GM21619 (cell line): ENCODE measurements around the gene CLDN3.
"Not testable (repeated sequence)": the region's sequence is repeated elsewhere in the genome, so short reads cannot be mapped to it uniquely, and the experiment has no call there.

Experiments
- ATAC-seq: cut with Tn5 transposase; IDR thresholded peaks from one replicate; pipeline ENCODE4 v1.9.1; 2021; ENCODE audit not compliant: unreplicated experiment

CLDN3 gene, protein sequence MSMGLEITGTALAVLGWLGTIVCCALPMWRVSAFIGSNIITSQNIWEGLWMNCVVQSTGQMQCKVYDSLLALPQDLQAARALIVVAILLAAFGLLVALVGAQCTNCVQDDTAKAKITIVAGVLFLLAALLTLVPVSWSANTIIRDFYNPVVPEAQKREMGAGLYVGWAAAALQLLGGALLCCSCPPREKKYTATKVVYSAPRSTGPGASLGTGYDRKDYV

DNA sequence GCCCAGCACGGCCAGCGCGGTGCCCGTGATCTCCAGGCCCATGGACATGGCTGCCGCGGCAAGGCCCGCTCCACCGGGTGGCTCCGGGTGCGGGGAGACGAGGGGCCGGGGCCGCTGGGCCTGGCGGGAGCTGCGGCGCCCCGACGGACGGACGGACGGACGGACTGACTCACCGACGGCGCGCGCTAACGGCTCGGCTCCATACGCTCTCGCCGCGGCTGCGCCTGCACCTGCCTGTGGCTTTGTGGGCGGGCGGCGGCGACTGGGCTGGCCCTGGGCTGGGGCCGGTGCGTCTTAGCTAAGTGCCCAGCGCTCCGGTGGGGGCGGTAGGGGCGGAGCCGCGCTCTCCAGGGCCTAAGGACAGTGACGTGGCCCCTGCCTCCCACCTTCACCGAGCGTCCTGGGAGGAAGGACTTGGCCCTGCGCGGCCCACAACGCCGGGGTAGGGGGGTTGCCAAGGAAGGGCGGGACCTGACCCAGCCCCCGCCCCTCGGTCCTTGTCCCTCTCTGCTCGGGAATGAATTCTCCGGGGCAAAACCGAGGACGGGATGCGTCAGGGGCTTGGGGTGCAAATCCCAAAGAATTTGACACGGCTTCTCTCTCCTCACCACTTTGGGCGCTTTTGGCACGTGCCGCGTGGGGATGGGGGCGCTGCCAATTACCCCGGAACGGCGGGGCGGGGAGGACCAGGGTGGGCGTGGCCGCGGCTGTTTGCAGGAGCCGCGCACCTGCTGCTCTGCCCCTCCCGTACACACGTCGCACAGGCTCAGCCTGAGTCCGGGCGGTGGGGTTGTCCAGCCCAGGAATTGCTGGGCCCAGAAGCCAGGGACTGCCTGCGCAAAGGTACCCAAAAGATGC lies at the start of gene CLDN3:
TSS of gene CLDN3 (minus strand) at position 269 of the 858 bp plus-strand sequence. CDS start at position 48, 221 bp downstream.
- ATAC-seq, result no peak

DNA sequence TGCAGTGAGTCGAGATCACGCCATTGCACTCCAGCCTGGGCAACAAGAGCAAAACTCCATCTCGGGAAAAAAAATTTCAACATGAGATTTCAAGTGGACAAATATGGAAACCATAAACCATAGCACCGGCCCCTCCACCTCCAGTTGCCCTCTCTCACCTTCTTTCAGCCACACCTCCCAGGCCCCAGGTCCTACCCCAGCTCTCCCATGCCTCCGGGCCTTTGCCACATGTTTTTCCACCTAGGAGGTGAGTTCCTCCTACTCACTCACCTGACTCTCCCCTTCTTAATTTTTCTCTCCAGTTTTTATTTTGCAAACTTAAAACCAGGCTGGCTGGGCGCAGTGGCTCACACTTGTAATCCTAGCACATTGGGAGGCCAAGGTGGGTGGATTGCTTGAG lies 47.1 kb upstream of the CLDN3 start:
- no peak for ATAC-seq

DNA sequence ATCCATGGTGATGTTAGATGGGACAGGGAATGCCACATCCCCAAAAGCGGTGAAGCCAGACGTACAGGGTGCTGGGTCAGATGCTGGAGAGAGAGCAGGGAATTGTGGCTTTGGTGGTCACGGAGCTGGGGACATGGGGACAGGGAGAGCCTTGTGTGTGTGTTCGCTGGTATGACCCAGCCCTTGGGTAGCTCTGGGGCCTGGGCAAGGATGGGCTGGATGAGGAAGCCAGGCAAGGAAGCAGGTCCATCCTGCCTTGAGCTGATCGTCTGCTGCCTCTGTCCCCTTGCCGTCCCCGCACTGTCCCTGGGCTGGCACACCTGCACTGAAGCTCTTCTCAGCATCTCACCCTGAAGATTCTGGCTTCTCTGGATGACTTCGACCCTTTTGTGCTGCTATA lies 45.4 kb upstream of the CLDN3 start:
- no peak for ATAC-seq

DNA sequence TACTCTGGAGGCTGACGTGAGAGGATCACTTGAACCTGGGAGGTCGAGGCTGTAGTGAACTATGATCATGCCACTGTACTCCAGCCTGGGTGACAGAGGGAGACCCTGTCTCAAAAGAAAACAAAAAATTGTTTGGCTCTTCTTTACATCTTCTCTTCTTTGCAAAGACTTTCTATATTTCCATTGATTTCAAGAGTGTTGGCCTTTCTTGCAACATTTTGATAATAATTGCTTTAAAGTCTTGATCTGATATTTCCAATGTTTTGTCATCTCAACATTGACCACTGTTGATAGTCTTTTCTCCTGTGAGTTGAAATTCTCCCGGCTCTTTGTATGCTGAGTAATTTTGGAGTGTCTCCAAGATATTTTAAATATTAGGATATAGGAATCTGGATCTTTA lies 42.9 kb upstream of the CLDN3 start:
- no peak for ATAC-seq

DNA sequence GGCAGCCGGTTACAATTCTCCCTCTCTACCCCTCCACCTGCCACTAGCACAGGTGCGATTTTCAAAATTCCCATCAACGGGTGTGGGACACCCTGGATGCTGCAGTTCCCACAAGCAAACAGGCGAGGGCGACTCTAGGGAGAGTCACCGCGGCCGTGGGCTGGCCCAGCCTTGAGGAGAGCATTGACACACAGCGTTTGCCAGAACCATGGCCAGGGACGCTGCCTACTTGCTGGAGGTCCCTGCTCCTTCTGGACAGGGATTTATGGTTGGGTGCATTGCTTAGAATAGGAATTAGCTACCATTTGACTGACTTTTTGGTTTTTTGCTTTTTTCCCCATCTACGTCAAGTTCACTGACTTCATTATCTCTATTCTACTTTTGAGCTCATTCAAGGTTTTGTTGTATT lies 41.7 kb upstream of the CLDN3 start:
- ATAC-seq, result no peak

DNA sequence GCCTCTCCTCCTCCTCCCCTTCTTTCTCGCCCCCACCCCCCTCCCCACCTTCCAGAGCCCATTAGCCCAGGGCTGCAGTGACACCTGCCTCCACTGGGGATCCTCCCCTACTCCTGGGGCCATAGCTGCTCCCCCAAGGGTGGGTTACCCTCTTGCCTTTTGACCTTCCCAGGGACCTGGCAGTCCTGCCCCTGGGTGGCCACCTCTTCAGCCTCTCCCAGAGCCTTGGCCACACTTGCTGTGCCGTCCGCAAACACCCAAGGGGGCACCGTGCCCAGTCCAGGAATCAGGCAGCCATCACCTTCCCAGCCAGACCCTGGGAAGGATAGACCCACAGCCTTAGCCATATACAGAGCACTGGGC lies 40.9 kb upstream of the CLDN3 start:
- no peak for ATAC-seq

DNA sequence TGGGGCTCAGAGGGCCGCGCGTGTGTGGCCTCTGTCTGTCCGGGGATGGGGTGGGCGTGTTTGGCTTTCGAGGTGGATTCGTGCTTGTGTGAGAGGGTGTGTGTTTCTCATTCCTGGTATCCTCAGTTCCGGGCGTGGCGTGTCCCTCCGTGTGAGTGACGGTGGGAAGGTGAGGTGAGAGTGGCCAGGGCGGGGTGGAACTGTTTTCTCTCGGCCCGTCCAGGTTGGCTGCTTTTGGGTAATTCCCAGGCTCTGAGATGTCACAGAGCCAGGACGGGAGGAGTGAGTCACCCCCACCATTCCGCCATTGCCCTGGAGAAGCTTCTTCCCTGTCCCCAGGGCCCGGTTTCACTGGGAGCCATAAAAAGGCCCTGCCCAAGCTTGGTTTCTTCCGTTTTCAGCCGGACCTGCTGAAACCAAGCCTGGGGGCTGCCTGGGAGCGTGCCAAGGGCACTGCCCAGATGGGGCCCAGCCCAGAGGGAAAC lies 39.4 kb upstream of the CLDN3 start:
- ATAC-seq, result no peak

DNA sequence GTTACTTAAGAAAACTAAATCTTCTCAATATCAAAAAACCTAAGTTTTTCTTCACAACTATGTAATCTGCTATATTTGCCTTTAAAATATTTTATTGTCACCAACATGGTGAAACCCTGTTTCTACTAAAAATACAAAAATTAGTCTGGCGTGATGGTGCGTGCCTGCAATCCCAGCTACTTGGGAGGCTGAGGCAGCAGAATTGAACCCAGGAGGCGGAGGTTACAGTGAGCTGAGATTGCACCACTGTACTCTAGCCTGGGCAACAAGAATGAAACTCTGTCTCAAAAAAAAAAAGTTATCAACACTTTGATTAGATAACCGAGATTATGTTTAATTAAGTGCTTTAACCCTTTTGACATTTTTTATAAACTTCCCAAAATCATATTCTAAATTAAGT lies 32.4 kb upstream of the CLDN3 start:
- ATAC-seq, result no peak

DNA sequence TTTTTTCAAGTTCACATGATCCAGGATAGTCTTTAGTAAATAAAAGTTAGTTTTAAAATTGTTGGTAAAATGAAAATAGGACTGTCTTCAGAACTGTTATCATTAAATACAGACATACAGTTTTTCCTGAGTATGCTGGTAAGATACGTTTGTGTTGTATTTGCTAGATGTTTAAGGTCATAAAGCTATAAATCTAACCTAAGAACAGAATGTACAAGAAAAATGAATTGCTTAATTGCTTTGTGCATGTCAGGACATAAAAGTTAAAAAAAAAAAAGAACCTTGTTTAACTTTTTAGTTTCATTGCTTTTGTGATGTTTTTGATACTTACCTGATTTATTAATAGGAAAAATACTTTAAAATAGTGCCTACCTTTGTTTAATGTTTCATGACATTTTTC lies 31.5 kb upstream of the CLDN3 start:
- ATAC-seq, result no peak

DNA sequence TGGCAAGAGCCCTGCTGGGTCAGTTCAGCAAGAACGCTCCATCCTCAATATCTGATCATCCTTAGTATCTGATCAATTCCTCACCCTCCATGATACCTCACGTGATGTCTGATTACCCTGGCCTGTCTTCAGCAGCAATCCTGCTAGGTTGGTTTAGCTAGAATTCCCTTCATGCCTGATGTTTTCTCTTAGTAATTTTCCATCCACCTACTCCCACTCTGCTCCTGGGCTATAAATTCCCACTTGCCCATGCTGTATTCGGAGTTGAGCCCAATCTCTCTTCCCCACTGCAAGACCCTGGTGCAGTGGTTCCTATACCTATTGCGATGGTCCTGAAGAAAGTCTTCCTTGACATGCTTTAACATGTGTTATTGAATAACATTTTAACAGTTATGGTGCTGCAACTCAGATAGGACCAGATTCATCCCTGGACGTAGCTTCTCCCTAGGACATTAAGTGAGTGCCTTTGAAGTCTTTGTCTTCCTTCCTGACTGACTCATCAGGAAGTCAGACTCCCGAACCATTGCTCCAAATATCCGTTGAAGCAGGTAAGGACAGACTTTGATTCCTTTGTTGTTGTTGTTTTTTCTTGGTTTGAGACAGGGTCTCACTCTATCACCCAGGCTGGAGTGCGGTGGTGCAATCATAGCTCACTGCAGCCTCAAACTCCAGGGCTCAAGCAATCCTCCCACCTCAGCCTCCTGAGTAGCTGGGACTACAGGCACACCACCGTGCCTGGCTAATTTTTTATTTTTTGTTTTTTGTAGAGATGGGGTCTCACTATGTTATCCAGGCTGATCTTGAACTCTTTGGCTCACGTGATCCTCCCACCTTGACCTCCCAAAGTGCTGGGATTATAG lies 29.4 kb upstream of the CLDN3 start:
- no peak for ATAC-seq

DNA sequence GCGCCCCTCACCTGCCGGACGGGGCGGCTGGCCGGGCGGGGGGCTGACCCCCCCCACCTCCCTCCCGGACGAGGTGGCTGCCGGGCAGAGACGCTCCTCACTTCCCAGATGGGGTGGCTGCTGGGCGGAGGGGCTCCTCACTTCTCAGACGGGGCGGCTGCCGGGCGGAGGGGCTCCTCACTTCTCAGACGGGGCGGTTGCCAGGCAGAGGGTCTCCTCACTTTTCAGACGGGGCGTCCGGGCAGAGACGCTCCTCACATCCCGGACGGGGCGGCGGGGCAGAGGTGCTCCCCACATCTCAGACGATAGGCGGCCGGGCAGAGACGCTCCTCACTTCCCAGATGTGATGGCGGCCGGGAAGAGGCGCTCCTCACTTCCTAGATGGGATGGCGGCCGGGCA lies 27.1 kb upstream of the CLDN3 start:
- not testable (repeated sequence) for ATAC-seq

DNA sequence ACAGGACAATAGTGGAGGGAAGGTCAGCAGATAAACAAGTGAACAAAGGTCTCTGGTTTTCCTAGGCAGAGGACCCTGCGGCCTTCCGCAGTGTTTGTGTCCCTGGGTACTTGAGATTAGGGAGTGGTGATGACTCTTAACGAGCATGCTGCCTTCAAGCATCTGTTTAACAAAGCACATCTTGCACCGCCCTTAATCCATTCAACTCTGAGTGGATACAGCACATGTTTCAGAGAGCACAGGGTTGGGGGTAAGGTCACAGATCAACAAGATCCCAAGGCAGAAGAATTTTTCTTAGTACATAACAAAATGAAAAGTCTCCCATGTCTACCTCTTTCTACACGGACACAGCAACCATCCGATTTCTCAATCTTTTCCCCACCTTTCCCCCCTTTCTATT lies 26.6 kb upstream of the CLDN3 start:
- ATAC-seq, result not testable (repeated sequence)

DNA sequence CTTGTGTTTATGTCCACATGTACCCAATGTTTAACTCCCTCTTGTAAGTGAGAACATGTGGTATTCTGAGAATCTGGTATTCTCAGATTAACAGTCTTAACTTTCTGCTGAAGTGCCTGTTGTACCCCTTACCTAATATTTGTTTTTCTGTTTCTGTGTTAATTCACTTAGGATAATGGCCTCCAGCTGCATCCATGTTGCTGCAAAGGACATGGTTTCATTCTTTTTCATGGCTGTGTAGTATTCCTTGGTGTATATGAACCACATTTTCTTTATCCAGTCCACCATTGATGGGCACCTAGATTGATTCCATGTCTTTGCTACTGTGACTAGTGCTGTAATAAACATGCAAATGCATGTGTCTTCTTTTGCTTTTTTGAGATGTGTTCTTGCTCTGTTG lies 25.1 kb upstream of the CLDN3 start:
- not testable (repeated sequence) for ATAC-seq

DNA sequence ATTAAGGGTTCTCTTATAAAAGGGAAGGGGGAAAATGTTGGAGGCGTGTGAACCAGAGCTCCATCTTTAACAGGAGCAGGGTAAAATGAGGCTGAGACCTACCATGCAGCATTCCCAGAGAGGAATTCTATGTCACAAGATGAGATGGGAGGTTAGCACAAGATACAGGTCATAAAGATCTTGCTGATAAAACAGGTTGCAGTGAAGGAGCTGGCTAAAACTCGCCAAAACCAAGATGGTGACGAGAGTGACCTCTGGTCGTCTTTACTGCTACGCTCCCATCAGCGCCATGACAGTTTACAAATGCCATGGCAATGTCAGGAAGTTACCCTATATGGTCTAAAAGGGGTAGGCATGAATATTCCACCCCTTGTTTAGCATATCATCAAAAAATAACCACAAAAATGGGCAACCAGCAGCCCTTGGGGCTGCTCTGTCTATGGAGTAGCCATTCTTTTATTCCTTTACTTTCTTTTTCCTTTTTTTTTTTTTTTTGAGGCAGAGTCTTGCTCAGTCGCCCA lies 21.2 kb upstream of the CLDN3 start:
- ATAC-seq, result not testable (repeated sequence)

DNA sequence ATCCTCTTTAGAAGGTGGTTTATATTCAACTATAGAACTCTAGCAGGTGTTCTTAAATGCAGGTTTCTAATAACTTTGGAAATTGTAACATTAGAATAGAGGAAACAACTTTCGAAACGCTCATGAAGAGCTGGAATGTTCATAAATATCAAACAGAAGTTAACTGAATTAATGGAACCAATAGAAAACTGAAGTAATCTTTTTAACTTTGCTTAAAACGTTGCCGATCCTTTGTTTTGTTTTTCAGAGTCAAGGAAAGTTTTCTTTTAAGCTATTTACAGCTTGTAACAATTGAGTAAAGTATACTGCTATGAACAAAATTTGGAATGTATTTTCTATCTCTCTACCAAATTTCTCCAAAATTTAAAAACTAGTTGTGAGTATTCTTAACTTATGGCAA lies 19.0 kb upstream of the CLDN3 start:
- no peak for ATAC-seq

DNA sequence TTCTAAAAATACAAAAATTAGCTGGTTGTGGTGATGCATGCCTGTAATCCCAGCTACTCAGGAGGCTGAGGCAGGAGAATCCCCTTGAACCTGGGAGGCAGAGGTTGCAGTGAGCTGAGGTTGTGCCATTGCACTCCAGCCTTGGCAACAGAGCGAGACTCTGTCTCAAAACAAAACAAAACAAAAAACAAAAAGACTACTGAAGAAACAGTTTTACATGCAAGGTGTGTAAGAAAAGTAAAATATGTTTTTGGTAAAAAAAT lies 17.6 kb upstream of the CLDN3 start:
- not testable (repeated sequence) for ATAC-seq

DNA sequence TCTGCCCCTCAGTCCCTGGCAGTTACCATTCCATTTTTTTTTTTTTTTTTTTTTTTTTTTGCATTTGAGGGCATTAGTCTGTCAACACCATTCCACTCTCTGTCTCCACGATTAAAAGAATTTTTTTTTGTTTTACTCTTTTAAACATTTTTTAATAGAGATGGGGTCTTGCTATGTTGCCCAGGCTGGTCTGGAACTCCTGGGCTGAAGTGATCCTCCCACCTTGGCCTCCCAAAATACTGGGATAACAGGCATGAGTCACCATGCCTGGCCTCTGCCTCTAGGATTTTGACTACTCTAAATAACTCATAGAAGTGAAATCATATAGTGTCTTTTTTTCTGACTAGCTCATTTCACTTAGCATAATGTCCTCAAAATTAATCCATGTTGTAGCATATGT lies 16.5 kb upstream of the CLDN3 start:
- ATAC-seq, result no peak

DNA sequence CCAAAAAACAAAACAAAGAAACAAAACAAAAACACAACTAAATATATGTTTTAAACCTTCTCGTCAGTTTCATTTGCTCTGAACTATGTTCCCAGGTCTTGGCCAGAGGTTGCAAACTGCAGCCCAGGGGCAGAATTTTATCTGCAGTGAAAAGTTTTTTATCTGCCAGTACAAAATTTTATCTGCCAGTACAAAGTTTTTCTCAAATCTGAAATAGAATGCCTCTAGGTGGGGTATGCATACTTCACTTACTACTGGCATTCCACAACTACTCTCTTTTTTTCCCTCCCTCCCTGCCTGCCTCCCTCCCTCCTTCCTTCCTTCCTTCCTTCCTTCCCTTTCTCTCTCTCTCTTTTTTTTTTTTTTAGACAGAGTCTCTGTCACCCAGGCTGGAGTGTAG lies 9.4 kb upstream of the CLDN3 start:
- ATAC-seq, result no peak

DNA sequence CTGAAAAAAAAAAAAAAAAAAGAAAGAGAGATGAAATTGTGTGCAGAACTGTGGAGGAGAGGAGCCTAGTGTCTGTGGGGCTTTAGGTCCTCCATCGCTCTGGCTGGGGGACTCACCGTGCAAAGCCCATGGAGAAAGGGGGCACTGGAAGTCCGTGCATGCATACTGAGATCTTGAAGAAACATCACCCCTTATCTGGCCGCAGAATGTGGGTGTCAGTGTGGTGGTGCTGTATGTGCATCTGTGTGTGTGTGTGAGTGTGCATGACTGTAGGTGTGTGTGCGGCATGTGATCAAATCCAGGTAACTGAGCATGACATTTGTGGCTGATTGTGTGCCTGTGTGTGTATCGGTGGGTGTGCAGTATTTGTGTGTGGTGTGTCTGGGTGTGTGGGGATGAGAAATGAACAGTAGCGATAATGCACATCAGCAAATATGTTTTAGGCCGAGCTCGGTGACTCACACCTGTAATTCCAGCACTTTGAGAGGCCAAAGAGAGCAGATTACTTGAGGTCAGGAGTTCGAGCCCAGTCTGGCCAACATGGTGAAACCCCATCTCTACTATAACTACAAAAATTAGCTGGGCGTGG lies 8.8 kb upstream of the CLDN3 start:
- no peak for ATAC-seq

DNA sequence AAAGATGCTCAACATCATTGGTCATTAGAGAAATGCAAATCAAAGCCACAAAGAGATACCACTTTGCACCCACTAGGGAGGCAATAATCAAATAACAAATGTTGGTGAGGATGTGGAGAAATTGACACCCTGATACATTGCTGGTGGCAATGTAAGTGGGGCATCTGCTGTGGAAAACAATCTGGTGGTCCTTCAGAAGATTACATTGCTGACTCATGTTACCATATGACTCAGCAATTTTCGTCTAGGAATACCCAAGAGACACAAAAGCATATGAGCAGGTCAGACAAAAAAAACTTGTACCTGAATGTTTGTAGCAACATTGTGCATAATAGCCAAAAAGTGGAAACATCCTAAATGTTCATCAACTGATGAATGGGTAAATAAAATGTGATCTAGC lies 4.9 kb upstream of the CLDN3 start:
- no peak for ATAC-seq
